Measurements from ENCODE around the gene TTC33. TPM values are rescaled to one million over a fixed set of nuclear protein-coding genes. Genes with fewer than 3 reads are reported as not detected.
"Not testable (repeated sequence)": the region's sequence is repeated elsewhere in the genome, so short reads cannot be mapped to it uniquely, and the experiment has no call there.

The TTC33 gene
- total RNA-seq, 2 donors from 2014 or later: 13.5 to 19.3 TPM

DNA sequence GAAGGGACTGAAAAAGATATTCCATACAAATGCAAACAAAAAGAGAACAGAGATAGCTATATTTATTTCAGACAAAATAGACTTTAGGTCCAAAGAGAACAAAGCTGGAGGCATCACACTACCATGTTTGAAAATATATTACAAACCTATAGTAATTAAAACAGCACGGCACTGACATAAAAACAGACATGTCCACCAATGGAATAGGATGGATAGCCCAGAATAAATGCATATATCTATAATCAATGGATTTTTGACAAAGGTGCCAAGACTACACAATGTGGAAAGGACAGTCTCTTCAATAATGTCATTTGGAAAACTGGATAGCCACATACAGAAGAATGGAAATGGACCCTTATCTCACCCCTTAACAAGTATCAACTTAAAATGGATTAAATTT is 32.2 kb upstream of the TTC33 start:
- H3K27ac ChIP-seq (ENCODE audit: low read depth, low read length): no peak overlapping the region
- Mint-ChIP-seq H3K36me3 (ENCODE audit: low read depth) (peaks cover 27% of the 10 kb centered on the region), H3K9me3 (peaks cover 11% of the 10 kb centered on the region), H3K27ac (no peak overlapping the region), H3K4me3 (no peak overlapping the region), H3K4me1 (peaks cover 18% of the 10 kb centered on the region), H3K27me3 (ENCODE audit: insufficient read depth) (no peaks in the 10 kb centered on the region)
- H3K4me1 ChIP-seq (ENCODE audit: control insufficient read depth, insufficient read depth, low read length): peaks cover 8% of the 10 kb centered on the region
- H3K36me3 ChIP-seq (ENCODE audit: control insufficient read depth, insufficient read depth, low read length): peaks cover 9% of the 10 kb centered on the region
- no peaks in the 10 kb centered on the region for H3K27me3 ChIP-seq (ENCODE audit: control insufficient read depth, insufficient read depth, low read length, poor library complexity, severe bottlenecking)
- no peak for DNase-seq
- TF ChIP-seq, protein P1, sequence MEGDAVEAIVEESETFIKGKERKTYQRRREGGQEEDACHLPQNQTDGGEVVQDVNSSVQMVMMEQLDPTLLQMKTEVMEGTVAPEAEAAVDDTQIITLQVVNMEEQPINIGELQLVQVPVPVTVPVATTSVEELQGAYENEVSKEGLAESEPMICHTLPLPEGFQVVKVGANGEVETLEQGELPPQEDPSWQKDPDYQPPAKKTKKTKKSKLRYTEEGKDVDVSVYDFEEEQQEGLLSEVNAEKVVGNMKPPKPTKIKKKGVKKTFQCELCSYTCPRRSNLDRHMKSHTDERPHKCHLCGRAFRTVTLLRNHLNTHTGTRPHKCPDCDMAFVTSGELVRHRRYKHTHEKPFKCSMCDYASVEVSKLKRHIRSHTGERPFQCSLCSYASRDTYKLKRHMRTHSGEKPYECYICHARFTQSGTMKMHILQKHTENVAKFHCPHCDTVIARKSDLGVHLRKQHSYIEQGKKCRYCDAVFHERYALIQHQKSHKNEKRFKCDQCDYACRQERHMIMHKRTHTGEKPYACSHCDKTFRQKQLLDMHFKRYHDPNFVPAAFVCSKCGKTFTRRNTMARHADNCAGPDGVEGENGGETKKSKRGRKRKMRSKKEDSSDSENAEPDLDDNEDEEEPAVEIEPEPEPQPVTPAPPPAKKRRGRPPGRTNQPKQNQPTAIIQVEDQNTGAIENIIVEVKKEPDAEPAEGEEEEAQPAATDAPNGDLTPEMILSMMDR (conservative IDR thresholded peaks at IDR 0.05): no peak
- H3K9me3 ChIP-seq (ENCODE audit: control insufficient read depth, low read length): peaks cover 15% of the 10 kb centered on the region
- H3K4me3 ChIP-seq (ENCODE audit: low read length): no peak overlapping the region
- whole genome bisulfite sequencing, 2 experiments (ENCODE audit: insufficient coverage in 1 of 2, insufficient read length in 1 of 2): 100% methylated on average over 1 of the region's 1 CpG; no CpG with 5 or more reads in 1 of the 2 experiments
- H3K9ac ChIP-seq (ENCODE audit: extremely low read depth, low read length, poor library complexity, severe bottlenecking): no peak overlapping the region

DNA sequence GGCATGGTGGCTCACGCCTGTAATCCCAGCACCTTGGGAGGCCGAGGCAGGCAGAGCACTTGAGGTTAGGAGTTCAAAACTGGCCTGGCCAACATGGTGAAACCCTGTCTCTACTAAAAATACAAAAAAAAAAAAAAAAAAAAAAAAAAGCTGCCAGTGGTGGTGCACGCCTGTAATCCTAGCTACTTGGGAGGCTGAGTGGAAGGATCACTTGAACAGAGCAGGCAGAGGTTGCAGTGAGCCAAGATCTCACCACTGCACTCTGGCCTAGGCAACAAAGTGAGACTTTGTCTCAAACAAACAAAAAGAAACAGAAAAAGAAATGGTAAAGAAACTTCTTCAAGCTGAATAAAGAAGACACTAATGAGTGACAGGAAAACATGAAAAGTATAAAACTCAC is 30.9 kb upstream of the TTC33 start:
- not testable (repeated sequence) for H3K27ac Mint-ChIP-seq; H3K4me3 Mint-ChIP-seq; DNase-seq; H3K27ac ChIP-seq (ENCODE audit: low read depth, low read length); H3K36me3 ChIP-seq (ENCODE audit: control insufficient read depth, insufficient read depth, low read length); H3K27me3 ChIP-seq (ENCODE audit: control insufficient read depth, insufficient read depth, low read length, poor library complexity, severe bottlenecking); H3K27me3 Mint-ChIP-seq (ENCODE audit: insufficient read depth); H3K4me1 ChIP-seq (ENCODE audit: control insufficient read depth, insufficient read depth, low read length); H3K4me3 ChIP-seq (ENCODE audit: low read length); H3K9ac ChIP-seq (ENCODE audit: extremely low read depth, low read length, poor library complexity, severe bottlenecking)
- H3K9me3 ChIP-seq (ENCODE audit: control insufficient read depth, low read length): peaks cover 15% of the 10 kb centered on the region
- Mint-ChIP-seq H3K36me3 (ENCODE audit: low read depth) (peaks cover 27% of the 10 kb centered on the region), H3K4me1 (peaks cover 18% of the 10 kb centered on the region), H3K9me3 (peaks cover 11% of the 10 kb centered on the region)
- WGBS, 2 experiments (ENCODE audit: insufficient coverage in 1 of 2, insufficient read length in 1 of 2): 96% methylated on average over 3 of the region's 3 CpGs; no CpG with 5 or more reads in 1 of the 2 experiments

DNA sequence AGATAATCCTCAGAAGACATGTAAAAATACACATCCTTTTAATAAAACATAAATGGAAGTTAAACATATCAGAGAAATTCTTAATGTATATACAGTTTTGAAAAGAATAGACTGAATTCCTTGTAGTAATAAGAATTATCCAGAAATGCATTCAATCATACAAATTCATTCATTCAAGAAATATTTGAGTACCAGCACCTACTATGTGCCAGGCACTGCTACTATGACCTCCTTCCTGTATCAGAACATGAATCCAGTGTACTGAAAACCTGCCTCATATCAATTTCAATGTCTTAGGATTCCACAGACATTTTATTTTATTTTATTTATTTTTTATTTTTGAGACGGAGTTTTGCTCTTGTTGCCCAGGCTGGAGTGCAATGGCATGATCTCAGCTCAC is 29.2 kb upstream of the TTC33 start:
- DNase-seq: no peak
- H3K27ac Mint-ChIP-seq: no peak overlapping the region

More for the DNA sequence above, 29.2 kb upstream of the TTC33 start:
- Mint-ChIP-seq H3K36me3 (ENCODE audit: low read depth) (peaks cover 27% of the 10 kb centered on the region), H3K27me3 (ENCODE audit: insufficient read depth) (no peaks in the 10 kb centered on the region), H3K9me3 (peaks cover 11% of the 10 kb centered on the region), H3K4me3 (no peak overlapping the region), H3K4me1 (peaks cover 18% of the 10 kb centered on the region)
- Histone ChIP-seq H3K4me3 (ENCODE audit: low read length) (no peak overlapping the region), H3K27ac (ENCODE audit: low read depth, low read length) (no peak overlapping the region), H3K36me3 (ENCODE audit: control insufficient read depth, insufficient read depth, low read length) (peaks cover 9% of the 10 kb centered on the region), H3K9me3 (ENCODE audit: control insufficient read depth, low read length) (peaks cover 15% of the 10 kb centered on the region), H3K9ac (ENCODE audit: extremely low read depth, low read length, poor library complexity, severe bottlenecking) (no peak overlapping the region), H3K4me1 (ENCODE audit: control insufficient read depth, insufficient read depth, low read length) (peaks cover 8% of the 10 kb centered on the region), H3K27me3 (ENCODE audit: control insufficient read depth, insufficient read depth, low read length, poor library complexity, severe bottlenecking) (no peaks in the 10 kb centered on the region)
- WGBS, 2 experiments (ENCODE audit: insufficient coverage in 1 of 2, insufficient read length in 1 of 2): 100% methylated on average over 1 of the region's 1 CpG; no CpG with 5 or more reads in 1 of the 2 experiments
- TF ChIP-seq, protein P1 (conservative IDR thresholded peaks at IDR 0.05): no peak

Measured in endodermal cell (in vitro differentiated cells).